ENCODE measurements around the gene TWSG1. TPM values are rescaled to one million over a fixed set of nuclear protein-coding genes. Genes with fewer than 3 reads are reported as not detected.
"Not testable (repeated sequence)": the region's sequence is repeated elsewhere in the genome, so short reads cannot be mapped to it uniquely, and the experiment has no call there.

Gene TWSG1
- total RNA-seq, 1 donor from 2014 or later: 25.8 TPM

DNA sequence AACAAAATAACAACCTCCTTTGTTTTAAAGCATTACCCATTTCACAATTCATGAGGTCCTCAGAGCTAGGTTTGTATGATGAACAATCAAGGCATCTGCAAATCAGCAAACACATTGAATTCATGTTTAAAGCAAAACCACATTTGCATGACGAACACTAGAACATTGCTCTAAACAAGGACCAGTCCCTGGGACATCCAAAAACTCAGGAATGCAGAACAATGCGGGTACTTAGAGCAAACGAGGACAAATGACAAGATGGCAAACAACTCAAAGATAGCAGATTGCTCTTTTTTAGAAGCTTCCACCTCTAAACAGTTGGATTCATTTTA lies 95.1 kb downstream of the TWSG1 start:
- TF ChIP-seq, protein P1, sequence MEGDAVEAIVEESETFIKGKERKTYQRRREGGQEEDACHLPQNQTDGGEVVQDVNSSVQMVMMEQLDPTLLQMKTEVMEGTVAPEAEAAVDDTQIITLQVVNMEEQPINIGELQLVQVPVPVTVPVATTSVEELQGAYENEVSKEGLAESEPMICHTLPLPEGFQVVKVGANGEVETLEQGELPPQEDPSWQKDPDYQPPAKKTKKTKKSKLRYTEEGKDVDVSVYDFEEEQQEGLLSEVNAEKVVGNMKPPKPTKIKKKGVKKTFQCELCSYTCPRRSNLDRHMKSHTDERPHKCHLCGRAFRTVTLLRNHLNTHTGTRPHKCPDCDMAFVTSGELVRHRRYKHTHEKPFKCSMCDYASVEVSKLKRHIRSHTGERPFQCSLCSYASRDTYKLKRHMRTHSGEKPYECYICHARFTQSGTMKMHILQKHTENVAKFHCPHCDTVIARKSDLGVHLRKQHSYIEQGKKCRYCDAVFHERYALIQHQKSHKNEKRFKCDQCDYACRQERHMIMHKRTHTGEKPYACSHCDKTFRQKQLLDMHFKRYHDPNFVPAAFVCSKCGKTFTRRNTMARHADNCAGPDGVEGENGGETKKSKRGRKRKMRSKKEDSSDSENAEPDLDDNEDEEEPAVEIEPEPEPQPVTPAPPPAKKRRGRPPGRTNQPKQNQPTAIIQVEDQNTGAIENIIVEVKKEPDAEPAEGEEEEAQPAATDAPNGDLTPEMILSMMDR (IDR thresholded peaks at IDR 0.05; ENCODE audit: insufficient read depth, low read length, severe bottlenecking): no peak
- no peak for FAIRE-seq
- no peak for DNase-seq (ENCODE audit: low read depth)
- no peak overlapping the region for H3K4me3 ChIP-seq (ENCODE audit: low read depth, low read length)
- H3K36me3 ChIP-seq (ENCODE audit: control insufficient read depth, insufficient read depth, low read length): no peaks in the 10 kb centered on the region
- no peaks in the 10 kb centered on the region for H3K27me3 ChIP-seq (ENCODE audit: control insufficient read depth, insufficient read depth, low read length)

DNA sequence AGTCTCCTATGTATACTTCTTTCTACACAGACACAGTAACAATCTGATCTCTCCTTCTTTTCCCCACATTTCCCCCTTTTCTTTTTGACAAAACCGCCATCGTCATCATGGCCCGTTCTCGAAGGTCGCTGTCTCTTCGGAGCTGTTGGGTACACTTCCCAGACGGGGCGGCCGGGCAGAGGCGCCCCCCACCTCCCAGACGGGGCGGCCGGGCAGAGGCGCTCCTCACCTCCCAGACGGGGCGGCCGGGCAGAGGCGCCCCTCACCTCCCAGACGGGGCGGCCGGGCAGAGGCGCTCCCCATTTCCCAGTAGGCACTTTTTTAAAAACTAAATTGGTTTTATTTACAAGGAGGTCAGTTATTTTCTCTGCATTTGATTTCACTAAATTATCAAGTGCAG lies 95.7 kb downstream of the TWSG1 start:
- FAIRE-seq; H3K36me3 ChIP-seq (ENCODE audit: control insufficient read depth, insufficient read depth, low read length); DNase-seq (ENCODE audit: low read depth); H3K4me3 ChIP-seq (ENCODE audit: low read depth, low read length); H3K27me3 ChIP-seq (ENCODE audit: control insufficient read depth, insufficient read depth, low read length): not testable (repeated sequence)

DNA sequence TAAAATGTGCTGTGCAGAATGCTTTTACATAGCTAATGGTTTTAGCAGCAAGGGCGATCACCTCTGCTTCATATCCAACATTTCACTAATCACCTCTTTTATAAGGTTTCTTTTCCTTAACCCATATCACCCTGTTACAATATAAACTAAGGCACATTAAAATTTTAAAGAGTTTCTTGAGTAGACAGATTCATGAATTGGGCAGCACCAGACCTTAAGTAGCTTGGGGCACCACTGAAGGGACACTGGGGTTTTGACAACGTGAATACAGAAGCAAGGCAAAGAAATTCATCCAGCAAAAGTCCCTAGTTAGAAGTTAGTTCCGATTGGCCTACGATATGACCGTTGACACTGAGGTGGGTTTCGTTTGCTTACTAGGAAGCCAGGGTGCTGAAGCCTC lies 96.7 kb downstream of the TWSG1 start:
- no peak for FAIRE-seq
- Histone ChIP-seq H3K27me3 (ENCODE audit: control insufficient read depth, insufficient read depth, low read length) (no peaks in the 10 kb centered on the region), H3K36me3 (ENCODE audit: control insufficient read depth, insufficient read depth, low read length) (no peaks in the 10 kb centered on the region), H3K4me3 (ENCODE audit: low read depth, low read length) (no peak overlapping the region)
- TF ChIP-seq, protein P1 (IDR thresholded peaks at IDR 0.05; ENCODE audit: insufficient read depth, low read length, severe bottlenecking): no peak
- DNase-seq (ENCODE audit: low read depth): no peak

DNA sequence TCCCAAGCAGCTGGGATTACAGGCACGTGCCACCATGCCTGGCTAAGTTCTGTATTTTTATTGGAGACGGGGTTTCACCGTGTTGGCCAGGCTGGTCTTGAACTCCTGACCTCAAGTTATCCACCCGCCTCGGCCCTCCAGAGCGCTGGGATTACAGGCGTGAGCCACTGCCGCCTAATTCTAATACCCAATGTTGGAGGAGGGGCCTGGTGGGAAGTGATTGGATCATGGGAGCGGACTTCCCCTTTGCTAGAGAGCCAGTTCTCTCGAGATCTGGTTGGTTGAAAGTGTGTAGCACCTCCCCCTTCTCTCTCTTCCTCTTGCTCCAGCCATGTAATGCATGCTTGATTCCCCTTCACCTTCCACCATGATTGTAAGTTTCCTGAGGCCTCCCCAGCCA lies 98.5 kb downstream of the TWSG1 start:
- not testable (repeated sequence) for H3K27me3 ChIP-seq (ENCODE audit: control insufficient read depth, insufficient read depth, low read length); FAIRE-seq; H3K36me3 ChIP-seq (ENCODE audit: control insufficient read depth, insufficient read depth, low read length); H3K4me3 ChIP-seq (ENCODE audit: low read depth, low read length); DNase-seq (ENCODE audit: low read depth)

DNA sequence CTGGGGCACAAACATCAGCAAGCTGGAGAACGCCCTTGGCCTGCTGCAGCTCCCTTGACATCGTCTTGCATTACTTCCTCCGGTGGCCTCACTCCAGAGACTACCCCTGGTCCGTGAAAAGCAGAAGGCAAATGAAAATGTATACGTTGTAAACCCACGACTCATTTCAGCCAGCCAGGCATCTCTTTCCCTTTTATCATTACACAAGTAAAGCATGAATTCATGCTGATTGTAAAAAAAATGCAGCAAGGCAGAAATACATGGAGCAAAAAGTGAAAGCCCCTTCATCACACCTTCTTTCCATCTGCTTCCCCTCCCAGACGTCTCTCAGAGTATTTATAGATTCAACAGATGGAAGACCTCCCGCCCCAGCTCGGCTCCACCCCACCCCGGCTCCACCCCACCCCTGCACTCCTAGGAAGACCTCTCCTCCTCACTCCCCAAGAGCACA lies 99.1 kb downstream of the TWSG1 start:
- TF ChIP-seq, protein P1 (IDR thresholded peaks at IDR 0.05; ENCODE audit: insufficient read depth, low read length, severe bottlenecking): no peak
- Histone ChIP-seq H3K36me3 (ENCODE audit: control insufficient read depth, insufficient read depth, low read length) (no peaks in the 10 kb centered on the region), H3K4me3 (ENCODE audit: low read depth, low read length) (no peak overlapping the region), H3K27me3 (ENCODE audit: control insufficient read depth, insufficient read depth, low read length) (no peaks in the 10 kb centered on the region)
- FAIRE-seq (no peak), DNase-seq (ENCODE audit: low read depth) (no peak)

DNA sequence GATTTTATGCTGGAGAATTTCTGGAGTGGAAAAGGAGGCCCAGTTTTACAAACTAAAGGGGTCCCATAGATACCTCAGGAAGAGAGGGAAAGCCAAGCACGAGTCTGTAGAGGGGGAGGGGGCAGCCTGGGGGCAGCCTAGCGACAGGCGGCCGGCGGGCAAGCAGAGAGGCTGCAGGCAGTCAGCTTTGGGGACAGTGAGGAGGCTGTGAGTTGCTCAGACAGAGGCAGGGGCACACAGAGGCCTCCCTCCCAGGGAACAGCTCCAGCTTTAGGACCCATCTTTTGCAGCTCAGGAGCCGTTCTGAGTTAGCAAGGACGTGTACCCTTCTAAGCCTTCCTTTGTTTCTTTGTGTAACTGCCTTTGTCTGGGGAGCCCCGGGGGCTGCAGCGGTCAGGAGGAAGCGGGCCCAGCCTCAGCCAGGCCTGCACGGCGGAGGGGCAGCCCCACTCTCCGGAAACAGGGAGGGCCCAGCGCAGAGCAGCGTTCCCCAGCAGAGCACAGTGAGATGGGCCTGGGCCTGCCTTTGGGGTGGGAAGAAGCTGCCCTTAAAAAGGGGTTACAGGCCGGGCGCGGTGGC lies 99.6 kb downstream of the TWSG1 start:
- Histone ChIP-seq H3K4me3 (ENCODE audit: low read depth, low read length) (no peak overlapping the region), H3K27me3 (ENCODE audit: control insufficient read depth, insufficient read depth, low read length) (no peaks in the 10 kb centered on the region), H3K36me3 (ENCODE audit: control insufficient read depth, insufficient read depth, low read length) (no peaks in the 10 kb centered on the region)
- DNase-seq (ENCODE audit: low read depth): no peak
- no peak for FAIRE-seq
- TF ChIP-seq, protein P1 (IDR thresholded peaks at IDR 0.05; ENCODE audit: insufficient read depth, low read length, severe bottlenecking): no peak

DNA sequence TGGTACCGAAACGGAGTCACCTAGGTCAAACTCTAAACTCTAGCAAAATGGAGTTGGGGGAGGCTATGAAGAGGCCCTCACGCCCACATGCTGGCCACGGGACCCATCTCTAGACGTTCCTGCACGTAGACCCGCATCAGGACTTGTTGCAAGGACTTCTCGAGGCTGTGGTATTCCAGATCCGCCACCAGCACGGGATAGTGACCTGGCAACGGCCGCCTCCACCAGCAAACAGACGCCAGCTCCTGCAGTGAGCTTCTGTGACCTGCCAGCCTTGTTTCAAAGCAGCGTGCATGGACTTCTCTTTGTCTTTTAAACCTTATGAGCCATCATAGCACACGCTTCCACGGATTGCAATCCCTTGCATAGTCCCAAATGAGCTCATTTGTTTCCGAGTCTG lies 100.5 kb downstream of the TWSG1 start:
- TF ChIP-seq, protein P1 (IDR thresholded peaks at IDR 0.05; ENCODE audit: insufficient read depth, low read length, severe bottlenecking): no peak
- no peaks in the 10 kb centered on the region for H3K27me3 ChIP-seq (ENCODE audit: control insufficient read depth, insufficient read depth, low read length)
- DNase-seq (ENCODE audit: low read depth) (no peak), FAIRE-seq (no peak)
- H3K4me3 ChIP-seq (ENCODE audit: low read depth, low read length): no peak overlapping the region
- no peaks in the 10 kb centered on the region for H3K36me3 ChIP-seq (ENCODE audit: control insufficient read depth, insufficient read depth, low read length)
